Muscle layer of colon (tissue), 2 donors: Measurements from ENCODE around the gene IQSEC1.

Experiments
- H3K27ac ChIP-seq: one replicate; pipeline ENCODE4 v1.7.0; 2013; ENCODE audit warnings: low read depth, mild to moderate bottlenecking, low read length, moderate library complexity
- H3K27me3 ChIP-seq, 2 donors: one replicate each; pipeline ENCODE4 v1.7.0; 2013; ENCODE audit warnings: low read length in 2 of 2, mild to moderate bottlenecking in 2 of 2; ENCODE audit not compliant: insufficient read depth in 2 of 2, control insufficient read depth in 1 of 2
- H3K36me3 ChIP-seq: one replicate; pipeline ENCODE4 v1.7.0; 2013; ENCODE audit warnings: mild to moderate bottlenecking, low read length; ENCODE audit not compliant: insufficient read depth
- H3K4me1 ChIP-seq: one replicate; pipeline ENCODE4 v1.7.0; 2013; ENCODE audit warnings: mild to moderate bottlenecking, low read length; ENCODE audit not compliant: insufficient read depth
- H3K4me3 ChIP-seq, 2 donors: one replicate each; pipeline ENCODE4 v1.7.0; 2013; ENCODE audit warnings: low read length in 2 of 2, low read depth in 1 of 2, mild to moderate bottlenecking in 1 of 2, moderate library complexity in 1 of 2
- H3K9ac ChIP-seq: one replicate; pipeline ENCODE4 v1.7.0; 2013; ENCODE audit warnings: low read length
- H3K9me3 ChIP-seq: one replicate; pipeline ENCODE4 v1.7.0; 2013; ENCODE audit warnings: mild to moderate bottlenecking, low read length
- donor health status: abdominal sarcoma.
- donor health status: Adenocarcinoma of cecum.

IQSEC1 gene

GRCh38 chr3:13080591-13080990 is 7.4 kb upstream of the IQSEC1 start:
- peaks cover 6% of the 10 kb centered on the region for H3K4me1 ChIP-seq
- H3K4me3 ChIP-seq: no peak overlapping the region
- no peak overlapping the region for H3K9ac ChIP-seq
- no peak overlapping the region for H3K27ac ChIP-seq
- no peaks in the 10 kb centered on the region for H3K9me3 ChIP-seq
- no peaks in the 10 kb centered on the region for H3K36me3 ChIP-seq
- H3K27me3 ChIP-seq: peaks cover 7 to 10% of the 10 kb centered on the region in 2 donors

GRCh38 chr3:13080026-13080425 is 6.8 kb upstream of the IQSEC1 start:
- no peak overlapping the region for H3K4me3 ChIP-seq

GRCh38 chr3:13079510-13079909 is 6.3 kb upstream of the IQSEC1 start:
- no peak overlapping the region for H3K4me3 ChIP-seq
- no peak overlapping the region for H3K9ac ChIP-seq
- H3K36me3 ChIP-seq: no peaks in the 10 kb centered on the region
- H3K27me3 ChIP-seq: peaks cover 18 to 20% of the 10 kb centered on the region in 2 donors
- peaks cover 6% of the 10 kb centered on the region for H3K4me1 ChIP-seq
- no peaks in the 10 kb centered on the region for H3K9me3 ChIP-seq
- no peak overlapping the region for H3K27ac ChIP-seq

More at GRCh38 chr3:13080026-13080425, 6.8 kb upstream of the IQSEC1 start:
- Histone ChIP-seq H3K27me3 (peaks cover 13 to 14% of the 10 kb centered on the region in 2 donors), H3K27ac (no peak overlapping the region), H3K36me3 (no peaks in the 10 kb centered on the region), H3K9ac (no peak overlapping the region), H3K9me3 (no peaks in the 10 kb centered on the region), H3K4me1 (peaks cover 6% of the 10 kb centered on the region)

- H3K27ac ChIP-seq: no peak overlapping the region
- peaks cover 23 to 24% of the 10 kb centered on the region in 2 donors for H3K27me3 ChIP-seq
- H3K9ac ChIP-seq: no peak overlapping the region
- H3K4me1 ChIP-seq: peaks cover 6% of the 10 kb centered on the region
- H3K36me3 ChIP-seq: no peaks in the 10 kb centered on the region
- no peak overlapping the region for H3K4me3 ChIP-seq
- H3K9me3 ChIP-seq: no peaks in the 10 kb centered on the region
These were observed 5.8 kb upstream of the IQSEC1 start for GRCh38 chr3:13079051-13079450.

- peaks cover 3% of the 10 kb centered on the region for H3K9me3 ChIP-seq
- no peak overlapping the region for H3K27ac ChIP-seq
- no peaks in the 10 kb centered on the region for H3K36me3 ChIP-seq
- H3K4me1 ChIP-seq: peaks cover 6% of the 10 kb centered on the region
- H3K9ac ChIP-seq: no peak overlapping the region
- H3K4me3 ChIP-seq: no peak overlapping the region
- H3K27me3 ChIP-seq: peaks cover 29 to 30% of the 10 kb centered on the region in 2 donors
These were observed 5.1 kb upstream of the IQSEC1 start for GRCh38 chr3:13078163-13078905.

GRCh38 chr3:13077431-13078162 is 4.4 kb upstream of the IQSEC1 start:
- H3K27ac ChIP-seq: no peak overlapping the region
- H3K9ac ChIP-seq: no peak overlapping the region
- H3K4me1 ChIP-seq: peaks cover 9% of the 10 kb centered on the region
- peaks cover 3% of the 10 kb centered on the region for H3K9me3 ChIP-seq
- peaks cover 34 to 37% of the 10 kb centered on the region in 2 donors for H3K27me3 ChIP-seq
- H3K4me3 ChIP-seq: no peak overlapping the region
- H3K36me3 ChIP-seq: no peaks in the 10 kb centered on the region

- H3K9ac ChIP-seq: no peak overlapping the region
- H3K4me1 ChIP-seq: peaks cover 16% of the 10 kb centered on the region
- peaks cover 3% of the 10 kb centered on the region for H3K9me3 ChIP-seq
- H3K27ac ChIP-seq: no peak overlapping the region
- H3K27me3 ChIP-seq: peaks cover 36 to 48% of the 10 kb centered on the region in 2 donors
- no peak overlapping the region for H3K4me3 ChIP-seq
- H3K36me3 ChIP-seq: no peaks in the 10 kb centered on the region
These were observed 2.9 kb upstream of the IQSEC1 start for GRCh38 chr3:13075986-13076654.

- Histone ChIP-seq H3K9me3 (peaks cover 3% of the 10 kb centered on the region), H3K4me1 (peaks cover 16% of the 10 kb centered on the region), H3K27me3 (peaks cover 36 to 46% of the 10 kb centered on the region in 2 donors), H3K4me3 (no peak overlapping the region), H3K27ac (no peak overlapping the region), H3K9ac (no peak overlapping the region), H3K36me3 (no peaks in the 10 kb centered on the region)
These were observed 2.1 kb upstream of the IQSEC1 start for GRCh38 chr3:13075318-13075717.

GRCh38 chr3:13074006-13074375 is 762 bp upstream of the IQSEC1 start:
- H3K4me3 ChIP-seq: no peak overlapping the region
- H3K9me3 ChIP-seq: peaks cover 3% of the 10 kb centered on the region
- H3K9ac ChIP-seq: no peak overlapping the region
- peaks cover 16% of the 10 kb centered on the region for H3K4me1 ChIP-seq
- H3K36me3 ChIP-seq: no peaks in the 10 kb centered on the region
- H3K27me3 ChIP-seq: peaks cover 36 to 44% of the 10 kb centered on the region in 2 donors
- H3K27ac ChIP-seq: no peak overlapping the region

GRCh38 chr3:13072600-13073325 is 466 bp downstream of the IQSEC1 start:
- Histone ChIP-seq H3K36me3 (no peaks in the 10 kb centered on the region), H3K4me1 (peaks cover 14% of the 10 kb centered on the region), H3K9me3 (peaks cover 3% of the 10 kb centered on the region), H3K4me3 (no peak overlapping the region), H3K27ac (no peak overlapping the region), H3K9ac (no peak overlapping the region), H3K27me3 (peaks cover 36 to 44% of the 10 kb centered on the region in 2 donors)

- Histone ChIP-seq H3K27me3 (peaks cover 36 to 44% of the 10 kb centered on the region in 2 donors), H3K27ac (no peak overlapping the region), H3K4me3 (no peak overlapping the region), H3K9me3 (peaks cover 3% of the 10 kb centered on the region), H3K9ac (no peak overlapping the region), H3K4me1 (peaks cover 10% of the 10 kb centered on the region), H3K36me3 (no peaks in the 10 kb centered on the region)
These were observed 1.0 kb downstream of the IQSEC1 start for GRCh38 chr3:13072239-13072599.
